ENCODE results near the gene RNF150.

The RNF150 gene

GRCh38 chr4:141023051-141023450 is 110.2 kb downstream of the RNF150 start:
- no peak for DNase-seq (ENCODE audit: low spot score)

DNA sequence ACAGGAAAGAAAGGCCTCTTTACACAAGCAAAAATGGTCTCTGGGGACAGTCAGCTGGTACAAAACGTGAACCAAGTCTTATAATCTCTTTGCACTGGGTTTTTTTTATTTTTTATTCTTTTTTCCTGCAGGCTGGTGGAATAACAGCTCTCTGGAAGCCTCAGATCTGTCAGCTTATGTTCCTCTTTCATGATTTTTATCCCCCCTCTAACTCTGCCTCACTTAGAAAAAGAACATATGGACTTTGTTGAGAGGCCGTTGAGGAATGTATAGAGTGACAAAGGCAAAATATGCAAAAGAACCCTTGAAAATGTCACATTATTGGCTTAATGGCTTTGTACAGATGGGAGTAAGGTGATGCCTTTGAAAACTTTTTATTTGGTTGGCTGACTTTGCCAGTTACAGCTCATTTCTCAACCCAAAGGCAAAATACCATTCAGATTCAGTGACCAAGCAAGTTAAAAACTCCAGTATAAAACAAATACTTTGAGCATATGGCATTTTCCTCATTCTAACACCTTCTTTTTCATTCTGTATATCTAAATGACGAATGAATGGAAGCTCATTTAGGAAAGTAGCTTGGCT is 111.1 kb downstream of the RNF150 start:
- DNase-seq (ENCODE audit: low spot score), result no peak

- DNase-seq (ENCODE audit: low spot score), result no peak
These were observed 111.7 kb downstream of the RNF150 start for GRCh38 chr4:141021397-141022110.

DNA sequence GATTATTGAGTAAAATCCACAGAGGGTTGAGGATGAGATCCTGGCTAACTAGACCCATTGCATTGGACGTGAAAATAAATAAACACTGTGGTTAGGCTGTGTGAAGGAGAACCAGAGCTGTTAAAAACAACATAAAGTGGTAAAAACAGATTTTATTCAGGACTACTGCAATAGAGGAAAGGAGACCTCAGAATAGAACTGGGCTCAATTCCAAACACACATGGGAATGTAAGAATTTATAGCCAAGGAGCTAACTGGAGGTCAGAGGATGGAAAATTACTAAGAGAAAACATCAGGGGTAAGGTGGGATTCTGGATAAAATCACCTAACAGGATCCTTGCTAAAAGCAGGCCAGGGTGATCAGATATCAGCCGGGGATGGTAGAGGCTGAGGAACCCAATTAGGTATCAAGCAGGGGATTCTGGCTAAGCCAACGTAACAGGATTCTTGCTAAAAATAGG is 112.4 kb downstream of the RNF150 start:
- no peak for DNase-seq (ENCODE audit: low spot score)

DNA sequence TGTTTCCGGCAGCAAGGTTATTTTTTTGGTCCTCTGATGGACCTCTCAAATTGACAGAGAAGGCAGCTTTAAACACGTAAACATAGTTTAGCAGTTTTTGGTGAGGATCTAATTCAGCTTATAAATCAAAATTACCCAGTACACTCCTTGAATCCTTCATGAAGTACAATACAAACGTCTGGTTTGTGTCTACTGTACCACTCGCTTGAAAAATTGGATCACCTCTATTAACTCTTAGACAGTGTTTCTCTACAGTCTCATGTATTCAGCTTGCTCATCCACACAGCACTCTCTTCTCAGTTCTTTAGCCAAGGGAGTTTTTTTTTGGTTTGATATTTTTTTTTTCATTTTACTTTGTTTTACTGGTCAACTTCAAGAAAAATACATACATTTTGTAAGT is 113.5 kb downstream of the RNF150 start:
- no peak for DNase-seq (ENCODE audit: low spot score)

GRCh38 chr4:141016117-141016798 is 117.0 kb downstream of the RNF150 start:
- DNase-seq (ENCODE audit: low spot score), result no peak

DNA sequence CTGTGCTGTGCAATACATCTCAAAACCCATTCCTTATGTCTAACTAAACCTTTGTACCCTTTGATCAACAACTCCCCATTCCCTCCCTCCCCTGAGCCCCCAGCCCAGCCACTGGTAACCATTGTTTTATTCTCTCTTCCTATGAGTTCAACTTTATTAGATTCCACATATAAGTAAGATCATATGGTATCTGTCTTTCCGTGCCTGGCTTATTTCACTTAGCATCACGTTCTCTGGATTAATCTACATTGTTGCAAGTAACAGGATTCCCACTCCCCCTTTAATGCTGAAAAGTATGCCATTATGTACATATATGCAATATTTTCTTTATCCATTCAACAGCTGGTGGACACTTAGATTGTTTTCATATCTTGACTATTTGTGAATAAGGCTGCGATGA is 119.4 kb downstream of the RNF150 start:
- DNase-seq (ENCODE audit: low spot score), result no peak

- no peak for DNase-seq (ENCODE audit: low spot score)
These were observed 121.4 kb downstream of the RNF150 start for GRCh38 chr4:141011901-141012315.

DNA sequence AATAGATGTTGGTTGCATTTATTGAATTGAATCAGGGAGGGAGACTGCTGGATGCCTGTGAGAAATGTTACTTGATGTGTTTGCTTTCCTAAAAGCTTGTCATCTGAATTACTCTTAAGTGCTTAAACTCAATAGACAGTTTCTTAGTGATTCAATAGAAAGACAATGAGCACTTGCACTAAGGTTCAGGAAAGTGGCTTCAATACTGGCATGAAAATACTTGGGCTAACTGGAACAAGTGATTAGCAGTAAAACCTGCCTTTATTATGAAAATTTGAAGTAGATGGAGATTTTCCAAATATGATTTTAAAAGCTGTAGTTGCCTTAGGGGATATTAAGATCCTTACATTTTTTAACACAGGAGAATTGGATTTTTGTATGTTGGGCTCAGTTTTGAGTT is 123.3 kb downstream of the RNF150 start:
- DNase-seq (ENCODE audit: low spot score), result no peak

DNA sequence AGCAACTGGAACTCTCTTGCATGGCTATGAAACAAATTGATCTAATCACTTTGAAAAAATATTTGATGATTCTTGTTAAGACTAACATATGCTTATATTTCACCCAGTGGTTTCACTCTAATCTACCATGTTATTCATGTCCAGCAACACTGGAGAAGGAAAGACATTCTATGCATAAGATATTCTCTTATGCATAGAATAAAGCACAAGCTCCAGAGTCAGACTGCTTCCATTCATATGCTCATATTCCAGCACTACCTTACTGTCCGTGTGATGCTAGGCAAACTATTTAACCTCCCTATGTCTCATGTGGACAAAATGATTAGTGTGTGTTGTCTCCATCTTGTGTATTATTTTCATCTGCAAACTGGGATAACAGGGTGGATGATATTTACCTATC is 124.1 kb downstream of the RNF150 start:
- DNase-seq (ENCODE audit: low spot score), result no peak

GRCh38 chr4:141006242-141006802 is 126.9 kb downstream of the RNF150 start:
- no peak for DNase-seq (ENCODE audit: low spot score)

DNA sequence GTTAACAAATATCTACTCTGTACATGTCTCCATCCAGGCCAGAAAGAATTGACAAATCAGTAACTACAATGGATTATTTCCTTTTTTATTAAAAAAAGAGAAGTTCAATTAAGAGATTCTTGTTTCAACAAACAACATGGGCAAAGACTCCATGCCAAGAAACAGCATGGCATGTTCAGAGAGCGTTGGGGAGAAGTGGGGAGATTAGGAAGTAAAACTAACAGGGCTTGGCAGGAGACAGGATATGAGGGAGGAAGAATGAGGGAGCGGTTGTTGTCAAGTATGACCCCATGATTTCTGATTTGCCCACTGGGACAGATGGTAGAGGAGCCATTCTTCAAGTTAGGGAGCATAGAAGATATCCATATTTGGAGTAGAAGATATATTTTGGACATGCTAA is 128.4 kb downstream of the RNF150 start:
- DNase-seq (ENCODE audit: low spot score), result no peak

GRCh38 chr4:141003193-141003592 is 130.1 kb downstream of the RNF150 start:
- DNase-seq (ENCODE audit: low spot score), result no peak

DNA sequence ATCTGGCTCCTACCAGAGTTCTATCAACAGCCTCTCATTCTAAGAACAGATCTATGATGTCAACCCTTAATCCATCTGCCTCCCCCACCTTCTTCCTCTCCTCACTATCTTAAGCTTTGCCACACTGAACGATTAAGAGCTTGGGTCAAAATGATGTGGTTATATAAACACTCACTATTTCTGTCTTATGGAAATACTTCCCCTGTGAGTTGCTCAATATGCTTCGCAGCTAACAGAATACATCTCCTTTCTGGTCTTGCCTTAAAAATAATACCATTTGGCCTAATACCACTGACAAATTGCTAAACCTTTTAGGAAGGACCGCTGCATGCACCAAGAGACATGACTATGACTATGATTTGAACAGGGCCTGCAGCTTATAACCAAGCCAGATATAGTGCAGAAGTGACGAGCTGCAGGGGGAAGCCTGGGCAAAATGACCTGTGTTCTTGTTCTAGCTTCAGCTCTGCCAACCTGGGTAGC is 130.9 kb downstream of the RNF150 start:
- DNase-seq (ENCODE audit: low spot score), result no peak

DNA sequence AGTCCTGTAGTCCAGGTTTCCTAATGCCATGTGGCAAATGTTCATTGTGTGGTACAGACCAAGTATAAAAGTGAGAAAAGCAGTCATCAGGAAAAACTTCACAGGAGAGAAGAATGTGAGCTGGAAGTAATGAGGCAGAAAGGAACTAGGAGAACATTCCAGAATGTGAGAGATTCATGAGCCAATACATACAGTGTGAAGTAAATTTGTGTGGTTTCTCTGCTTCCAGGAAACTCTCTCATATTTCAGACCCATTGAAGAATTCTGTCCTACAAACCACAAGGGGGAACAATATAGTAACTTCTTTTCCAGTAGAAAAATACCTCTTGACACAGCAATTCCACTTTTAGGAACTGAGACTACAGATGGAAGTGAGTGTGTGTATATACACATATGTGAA is 136.5 kb downstream of the RNF150 start:
- no peak for DNase-seq (ENCODE audit: low spot score)

- DNase-seq (ENCODE audit: low spot score), result no peak
These were observed 138.2 kb downstream of the RNF150 start for GRCh38 chr4:140995058-140995457.

GRCh38 chr4:140994015-140994414 is 139.3 kb downstream of the RNF150 start:
- DNase-seq (ENCODE audit: low spot score), result no peak

GRCh38 chr4:140993370-140993769 is 139.9 kb downstream of the RNF150 start:
- no peak for DNase-seq (ENCODE audit: low spot score)

GRCh38 chr4:140989944-140990343 is 143.3 kb downstream of the RNF150 start:
- no peak for DNase-seq (ENCODE audit: low spot score)

DNA sequence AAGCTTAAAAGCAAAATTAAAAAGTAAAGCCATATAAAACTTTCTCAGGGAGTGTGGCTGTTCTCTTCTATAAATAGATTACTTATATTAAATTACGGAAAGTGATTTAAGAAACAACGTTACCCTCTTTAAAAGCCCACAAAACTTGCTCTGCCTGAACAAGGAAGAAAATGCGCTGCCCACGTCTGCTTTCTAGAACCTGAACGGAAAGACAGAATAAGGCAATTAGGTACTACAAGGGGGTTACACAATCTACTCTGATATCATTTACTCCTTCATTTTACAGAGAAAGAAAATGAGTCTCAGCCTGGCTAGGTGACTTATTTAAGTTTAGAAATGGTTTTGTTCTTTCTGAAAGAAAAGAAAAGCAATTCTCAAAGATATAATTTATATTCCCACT is 147.2 kb downstream of the RNF150 start:
- no peak for DNase-seq (ENCODE audit: low spot score)

- no peak for DNase-seq (ENCODE audit: low spot score)
These were observed 150.5 kb downstream of the RNF150 start for GRCh38 chr4:140982613-140983340.
